A673 (cell line): ENCODE data around the gene CAMSAP2. TPM values are rescaled to one million over a fixed set of nuclear protein-coding genes. Genes with fewer than 3 reads are reported as not detected.

Source experiments
- BruUV-seq: library from RNA; stranded (reverse); fragments of 400-500 nt; replicated peaks from 2 replicates; lab custom pipeline; 2021; lab: Mats Ljungman, UMichigan
- CTCF ChIA-PET: fragments of 300-600 bp; sonication (Branson Sonifier 250); formaldehyde crosslinking; loops from one replicate; lab custom pipeline; 2022; ENCODE audit warnings: antibody characterized with exemption; lab: Charles Lee
- POLR2A ChIA-PET: fragments of 300-600 bp; sonication (Branson Sonifier 250); formaldehyde crosslinking; loops from one replicate; lab custom pipeline; 2022; ENCODE audit warnings: antibody characterized with exemption; ENCODE audit not compliant: low non-redundant PET; lab: Charles Lee
- DNase-seq: peaks from one replicate; pipeline ENCODE4 v3.0.0-alpha.2; 2015; ENCODE audit warnings: low spot score
- H3K27ac ChIP-seq: fragments of 200-600 bp; sonication (generic); 2 replicates; pipeline ENCODE4 v1.5.1; 2016; ENCODE audit warnings: mixed run types, low read depth, mild to moderate bottlenecking, mixed read lengths, antibody characterized with exemption, low read length; ENCODE audit not compliant: poor library complexity, severe bottlenecking
- H3K27me3 ChIP-seq: fragments of 200-600 bp; sonication (generic); replicated peaks from 2 replicates; pipeline ENCODE4 v1.6.1; 2017; ENCODE audit warnings: mixed run types, low read depth, mild to moderate bottlenecking, mixed read lengths, antibody characterized with exemption, low read length; ENCODE audit not compliant: insufficient read depth, poor library complexity
- H3K36me3 ChIP-seq: fragments of 200-600 bp; sonication (generic); 2 replicates; pipeline ENCODE4 v1.6.1; 2016; ENCODE audit warnings: mixed run types, mild to moderate bottlenecking, mixed read lengths, antibody characterized with exemption, low read length; ENCODE audit not compliant: insufficient read depth, poor library complexity, severe bottlenecking
- H3K4me1 ChIP-seq: fragments of 200-600 bp; sonication (generic); 2 replicates; pipeline ENCODE4 v1.6.1; 2017; ENCODE audit warnings: mixed run types, mild to moderate bottlenecking, mixed read lengths, antibody characterized with exemption, low read length; ENCODE audit not compliant: insufficient read depth, poor library complexity, severe bottlenecking
- H3K4me3 ChIP-seq: fragments of 200-600 bp; sonication (generic); 2 replicates; pipeline ENCODE4 v1.5.1; 2016; ENCODE audit warnings: low read depth, mixed run types, mild to moderate bottlenecking, mixed read lengths, low read length; ENCODE audit not compliant: poor library complexity, severe bottlenecking
- H3K9me3 ChIP-seq: fragments of 200-600 bp; sonication (generic); 2 replicates; pipeline ENCODE4 v1.6.1; 2016; ENCODE audit warnings: mixed run types, low read depth, mild to moderate bottlenecking, mixed read lengths, antibody characterized with exemption, low read length; ENCODE audit not compliant: poor library complexity, severe bottlenecking
- EZH2 ChIP-seq: fragments of 200-600 bp; sonication (generic); IDR thresholded peaks from 2 replicates; pipeline ENCODE4 v1.6.1; 2017; ENCODE audit warnings: borderline replicate concordance, low read depth, mild to moderate bottlenecking, mixed read lengths, antibody characterized with exemption, low read length; ENCODE audit not compliant: poor library complexity, severe bottlenecking
- intact Hi-C: fragments of 100-400 bp; cut with micrococcal nuclease; formaldehyde crosslinking; loops from one replicate; pipeline ENCODE4 v1.10.0; 2022; ENCODE audit not compliant: unreplicated experiment
- total RNA-seq: library from RNA; stranded (reverse); gene quantifications from 2 replicates; pipeline ENCODE4 v1.2.3, GENCODE V29; 2021
- TF ChIP-seq, protein P1 (sequence below): fragments of 300-800, 200-600 bp; sonication (generic); conservative IDR thresholded peaks from 2 replicates; pipeline ENCODE4 v1.5.1; 2017; ENCODE audit warnings: low read depth, mild to moderate bottlenecking, antibody characterized with exemption, low read length, moderate library complexity, mixed read lengths

CAMSAP2 gene
- total RNA-seq, 1 experiment from 2014 or later = 39.4 TPM

DNA sequence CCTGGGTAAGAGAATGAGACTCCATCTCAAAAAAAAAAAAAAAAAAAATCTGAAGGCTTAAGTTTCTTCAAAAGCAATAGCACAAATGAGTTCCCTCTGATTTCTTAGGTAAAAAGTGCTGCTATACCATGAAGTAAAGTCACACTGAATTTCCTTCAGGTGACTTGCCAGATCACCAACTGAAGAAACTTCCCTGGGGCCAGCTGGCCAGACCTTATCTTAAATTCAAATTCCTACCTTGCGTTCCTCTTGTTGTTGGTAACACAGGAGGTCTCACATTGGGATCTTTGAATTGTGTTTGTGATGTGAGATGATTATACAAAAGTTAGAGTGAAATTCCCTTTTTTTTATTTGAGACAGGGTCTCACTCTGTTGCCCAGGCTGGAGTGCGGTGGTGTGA lies 167.8 kb downstream of the CAMSAP2 start:
- no peaks in the 10 kb centered on the region for H3K4me1 ChIP-seq
- DNase-seq = no peak
- BruUV-seq = no TSS peak
- no peaks in the 10 kb centered on the region for H3K27me3 ChIP-seq
- H3K27ac ChIP-seq = no peak overlapping the region
- no peaks in the 10 kb centered on the region for H3K36me3 ChIP-seq
- TF ChIP-seq EZH2 = no peak
- TF ChIP-seq, protein P1, sequence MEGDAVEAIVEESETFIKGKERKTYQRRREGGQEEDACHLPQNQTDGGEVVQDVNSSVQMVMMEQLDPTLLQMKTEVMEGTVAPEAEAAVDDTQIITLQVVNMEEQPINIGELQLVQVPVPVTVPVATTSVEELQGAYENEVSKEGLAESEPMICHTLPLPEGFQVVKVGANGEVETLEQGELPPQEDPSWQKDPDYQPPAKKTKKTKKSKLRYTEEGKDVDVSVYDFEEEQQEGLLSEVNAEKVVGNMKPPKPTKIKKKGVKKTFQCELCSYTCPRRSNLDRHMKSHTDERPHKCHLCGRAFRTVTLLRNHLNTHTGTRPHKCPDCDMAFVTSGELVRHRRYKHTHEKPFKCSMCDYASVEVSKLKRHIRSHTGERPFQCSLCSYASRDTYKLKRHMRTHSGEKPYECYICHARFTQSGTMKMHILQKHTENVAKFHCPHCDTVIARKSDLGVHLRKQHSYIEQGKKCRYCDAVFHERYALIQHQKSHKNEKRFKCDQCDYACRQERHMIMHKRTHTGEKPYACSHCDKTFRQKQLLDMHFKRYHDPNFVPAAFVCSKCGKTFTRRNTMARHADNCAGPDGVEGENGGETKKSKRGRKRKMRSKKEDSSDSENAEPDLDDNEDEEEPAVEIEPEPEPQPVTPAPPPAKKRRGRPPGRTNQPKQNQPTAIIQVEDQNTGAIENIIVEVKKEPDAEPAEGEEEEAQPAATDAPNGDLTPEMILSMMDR = no peak
- intact Hi-C loops = no loop called here
- H3K9me3 ChIP-seq = no peaks in the 10 kb centered on the region
- POLR2A ChIA-PET = no interaction called here
- CTCF ChIA-PET = no interaction called here
- no peak overlapping the region for H3K4me3 ChIP-seq

DNA sequence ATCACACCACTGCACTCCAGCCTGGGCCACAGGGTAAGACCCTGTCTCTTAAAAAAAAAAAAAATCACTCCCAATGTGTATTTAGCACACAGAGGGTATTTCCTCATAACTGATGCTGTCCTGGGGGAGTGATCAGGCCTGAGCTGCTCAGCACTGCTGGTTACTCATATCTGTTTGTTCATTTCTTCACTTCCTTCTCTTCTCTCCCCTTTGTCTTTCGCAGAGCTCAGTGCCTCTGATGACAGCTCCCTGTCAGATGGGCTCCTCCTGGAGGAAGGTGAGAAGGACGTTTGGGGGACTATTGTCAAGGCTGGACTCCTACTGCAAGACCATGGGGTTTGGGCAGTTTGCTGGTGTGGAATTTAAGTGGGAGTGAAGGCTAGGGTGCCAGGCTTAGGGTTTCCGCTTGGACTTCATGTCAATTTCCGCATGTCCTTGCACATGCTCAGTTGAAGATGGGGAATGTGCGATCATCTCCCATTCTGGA lies 169.0 kb downstream of the CAMSAP2 start:
- Histone ChIP-seq H3K4me3 (no peak overlapping the region), H3K27me3 (no peaks in the 10 kb centered on the region), H3K4me1 (no peaks in the 10 kb centered on the region), H3K9me3 (no peaks in the 10 kb centered on the region), H3K36me3 (no peaks in the 10 kb centered on the region), H3K27ac (no peak overlapping the region)
- intact Hi-C loops = no loop called here
- DNase-seq = no peak
- ChIA-PET POLR2A (no interaction called here), CTCF (no interaction called here)
- TF ChIP-seq EZH2 = no peak
- TF ChIP-seq, protein P1 = no peak
- no TSS peak for BruUV-seq

DNA sequence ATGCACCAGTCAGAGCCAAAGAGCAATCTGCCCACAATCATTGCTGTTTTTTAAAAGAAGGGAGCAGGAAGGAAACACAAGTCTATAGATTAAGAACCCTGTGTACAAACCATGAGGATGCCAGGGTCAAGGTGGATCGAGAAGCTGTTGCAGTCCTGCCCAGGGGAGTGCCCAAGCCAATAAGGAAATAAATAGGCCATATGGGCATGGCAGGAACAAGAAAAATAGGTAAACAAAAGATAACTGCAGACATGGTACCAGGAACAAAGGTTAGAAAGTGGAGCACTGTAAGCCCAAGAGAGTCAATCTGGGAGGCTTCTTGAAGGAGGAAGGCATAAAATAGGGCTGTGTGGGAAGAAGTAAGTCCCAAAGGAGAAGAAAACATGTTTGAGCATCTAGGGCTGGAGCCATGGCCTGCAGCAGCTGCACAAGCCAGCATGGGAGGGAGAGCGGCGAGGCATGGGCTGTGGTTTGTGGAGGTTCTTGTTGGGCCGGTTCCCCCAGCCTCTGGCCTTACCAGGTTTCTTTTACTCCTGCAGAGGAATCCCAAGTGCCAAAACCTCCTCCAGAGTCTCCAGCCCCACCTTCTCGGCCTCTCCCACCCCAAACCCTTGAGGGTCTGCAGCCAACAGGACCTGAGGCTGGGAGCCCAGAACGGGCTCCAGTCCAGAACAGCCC lies 169.6 kb downstream of the CAMSAP2 start:
- ChIA-PET POLR2A (no interaction called here), CTCF (no interaction called here)
- no peaks in the 10 kb centered on the region for H3K9me3 ChIP-seq

More for the DNA sequence above, 169.6 kb downstream of the CAMSAP2 start:
- no peaks in the 10 kb centered on the region for H3K4me1 ChIP-seq
- DNase-seq = no peak
- H3K27ac ChIP-seq = no peak overlapping the region
- no TSS peak for BruUV-seq
- no peak overlapping the region for H3K4me3 ChIP-seq
- intact Hi-C loops = no loop called here
- no peaks in the 10 kb centered on the region for H3K27me3 ChIP-seq
- no peaks in the 10 kb centered on the region for H3K36me3 ChIP-seq
- TF ChIP-seq, protein P1 = no peak
- no peak for TF ChIP-seq EZH2
